ENCODE data around the gene RHBDD1. TPM values are rescaled to one million over a fixed set of nuclear protein-coding genes. Genes with fewer than 3 reads are reported as not detected.

Gene RHBDD1
- polyA plus RNA-seq, 1 of the 3 experiments (the other 2 are of a cell fraction): 10.3 TPM

DNA sequence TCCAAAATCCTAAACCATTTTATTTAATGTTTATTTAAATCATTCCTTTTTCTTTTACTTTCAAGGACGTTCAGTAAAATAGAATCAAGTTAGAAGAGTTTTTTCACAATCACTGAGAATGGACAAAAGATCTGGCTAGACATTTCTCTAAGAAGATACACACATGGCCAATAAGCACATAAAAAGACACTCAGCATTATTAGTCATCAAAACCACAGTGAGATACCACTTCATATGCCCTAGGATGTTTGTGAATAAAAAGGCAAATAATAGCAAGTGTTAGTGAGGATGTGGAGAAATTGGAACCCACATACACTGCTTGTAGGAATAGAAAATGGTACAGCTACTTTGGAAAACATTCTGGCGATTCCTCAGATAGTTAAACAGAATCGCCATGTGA is 76.1 kb downstream of the RHBDD1 start (continued):
- TF ChIP-seq, protein P1, sequence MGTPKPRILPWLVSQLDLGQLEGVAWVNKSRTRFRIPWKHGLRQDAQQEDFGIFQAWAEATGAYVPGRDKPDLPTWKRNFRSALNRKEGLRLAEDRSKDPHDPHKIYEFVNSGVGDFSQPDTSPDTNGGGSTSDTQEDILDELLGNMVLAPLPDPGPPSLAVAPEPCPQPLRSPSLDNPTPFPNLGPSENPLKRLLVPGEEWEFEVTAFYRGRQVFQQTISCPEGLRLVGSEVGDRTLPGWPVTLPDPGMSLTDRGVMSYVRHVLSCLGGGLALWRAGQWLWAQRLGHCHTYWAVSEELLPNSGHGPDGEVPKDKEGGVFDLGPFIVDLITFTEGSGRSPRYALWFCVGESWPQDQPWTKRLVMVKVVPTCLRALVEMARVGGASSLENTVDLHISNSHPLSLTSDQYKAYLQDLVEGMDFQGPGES (IDR thresholded peaks at IDR 0.05; ENCODE audit: low read depth, low read length): no peak
- TF ChIP-seq SMC3 (IDR thresholded peaks at IDR 0.05; ENCODE audit: low read depth, low read length) (no peak), NFIC (IDR thresholded peaks at IDR 0.05; ENCODE audit: borderline replicate concordance) (no peak)

DNA sequence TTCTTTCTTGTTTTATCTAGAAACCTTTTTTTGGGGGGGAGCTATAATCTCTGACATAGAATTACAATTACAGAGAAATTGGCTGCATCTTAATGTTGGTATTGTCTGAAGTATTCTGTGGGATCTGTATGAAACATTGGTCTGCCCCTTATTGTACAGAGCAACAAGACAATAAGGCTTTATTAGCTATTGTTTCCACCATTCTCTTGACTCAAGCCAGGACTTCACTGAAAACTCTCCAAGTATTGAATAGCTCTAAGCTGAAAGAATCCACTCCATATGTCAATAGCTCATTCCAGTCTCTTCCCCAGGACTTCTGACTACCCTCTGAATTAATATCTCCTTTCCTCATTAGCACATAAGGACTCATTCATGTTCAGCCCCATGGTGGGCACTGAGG is 77.8 kb downstream of the RHBDD1 start:
- Histone ChIP-seq H3K27ac (ENCODE audit: low read depth in 2 of 2, low read length in 1 of 2) (no peak overlapping the region), H3K36me3 (replicated peaks in 1 of 2; ENCODE audit: control insufficient read depth in 1 of 2, insufficient read depth in 2 of 2, low read length in 1 of 2) (peaks cover 0 to 11% of the 10 kb centered on the region in 2 experiments), H3K4me1 (ENCODE audit: control insufficient read depth in 1 of 2, insufficient read depth in 2 of 2, low read depth in 1 of 2, low read length in 1 of 2) (no peaks in the 10 kb centered on the region; a peak in 2 of 4 replicates), H4K20me1 (ENCODE audit: insufficient read depth) (no peaks in the 10 kb centered on the region), H2AFZ (ENCODE audit: low read depth) (no peak overlapping the region), H3K9me3 (no peaks in the 10 kb centered on the region), H3K9me2 (no peaks in the 10 kb centered on the region), H3K9ac (no peak overlapping the region), H3K4me2 (no peak overlapping the region), H3F3A (replicated peaks; ENCODE audit: insufficient read depth) (no peaks in the 10 kb centered on the region), H3K4me3 (ENCODE audit: low read depth in 2 of 2, low read length in 1 of 2) (no peak overlapping the region), H3K79me2 (ENCODE audit: insufficient read depth) (no peaks in the 10 kb centered on the region), H3K27me3 (ENCODE audit: insufficient read depth) (no peaks in the 10 kb centered on the region)
- TF ChIP-seq, protein P2, sequence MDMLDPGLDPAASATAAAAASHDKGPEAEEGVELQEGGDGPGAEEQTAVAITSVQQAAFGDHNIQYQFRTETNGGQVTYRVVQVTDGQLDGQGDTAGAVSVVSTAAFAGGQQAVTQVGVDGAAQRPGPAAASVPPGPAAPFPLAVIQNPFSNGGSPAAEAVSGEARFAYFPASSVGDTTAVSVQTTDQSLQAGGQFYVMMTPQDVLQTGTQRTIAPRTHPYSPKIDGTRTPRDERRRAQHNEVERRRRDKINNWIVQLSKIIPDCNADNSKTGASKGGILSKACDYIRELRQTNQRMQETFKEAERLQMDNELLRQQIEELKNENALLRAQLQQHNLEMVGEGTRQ (IDR thresholded peaks at IDR 0.05; ENCODE audit: borderline replicate concordance, low read depth, low read length): no peak
- TF ChIP-seq RFX5 (IDR thresholded peaks at IDR 0.05; ENCODE audit: low read length): no peak
- TF ChIP-seq, protein P3, sequence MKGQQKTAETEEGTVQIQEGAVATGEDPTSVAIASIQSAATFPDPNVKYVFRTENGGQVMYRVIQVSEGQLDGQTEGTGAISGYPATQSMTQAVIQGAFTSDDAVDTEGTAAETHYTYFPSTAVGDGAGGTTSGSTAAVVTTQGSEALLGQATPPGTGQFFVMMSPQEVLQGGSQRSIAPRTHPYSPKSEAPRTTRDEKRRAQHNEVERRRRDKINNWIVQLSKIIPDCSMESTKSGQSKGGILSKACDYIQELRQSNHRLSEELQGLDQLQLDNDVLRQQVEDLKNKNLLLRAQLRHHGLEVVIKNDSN (IDR thresholded peaks at IDR 0.05; ENCODE audit: borderline replicate concordance, low read depth): no peak
- no peak for DNase-seq
- ChIA-PET CTCF (interaction anchor here (1.5 kb wide), 1 partner anchor 194 kb away, joined by 3 read pairs; no protein-coding TSS in a partner anchor), POLR2A (no interaction called here)

DNA sequence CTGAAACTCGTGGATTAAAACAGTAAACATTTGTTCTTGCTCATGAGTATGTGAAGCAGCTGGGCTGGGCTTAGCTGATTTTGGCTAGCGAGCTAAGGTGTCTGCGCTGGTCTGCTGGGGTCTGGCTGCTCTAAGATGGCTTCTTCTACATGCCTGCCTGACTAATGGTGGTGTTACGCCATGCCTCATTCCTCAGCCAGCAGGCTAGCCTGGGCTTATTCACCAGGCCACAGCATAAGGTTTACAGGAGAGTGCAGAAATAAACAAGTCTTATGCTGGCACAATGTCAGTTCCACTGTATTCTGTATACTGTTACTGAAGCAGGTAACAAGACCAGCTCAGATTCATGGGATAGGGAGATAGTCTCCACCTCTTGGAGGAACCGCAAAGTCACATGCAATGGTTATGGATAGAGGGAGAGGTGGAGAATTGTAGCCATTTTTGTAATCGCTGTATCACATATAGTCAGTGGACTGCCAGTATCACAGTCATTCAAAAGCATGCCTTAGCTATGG is 80.0 kb downstream of the RHBDD1 start:
- no peaks in the 10 kb centered on the region for H3K27me3 ChIP-seq (ENCODE audit: insufficient read depth)
- H3K36me3 ChIP-seq (replicated peaks in 1 of 2; ENCODE audit: control insufficient read depth in 1 of 2, insufficient read depth in 2 of 2, low read length in 1 of 2): peaks cover 0 to 2% of the 10 kb centered on the region in 2 experiments
- H3K4me2 ChIP-seq: no peak overlapping the region
- H3K9me3 ChIP-seq: no peaks in the 10 kb centered on the region
- H3K4me3 ChIP-seq (ENCODE audit: low read depth in 2 of 2, low read length in 1 of 2): no peak overlapping the region
- no peaks in the 10 kb centered on the region for H3K9me2 ChIP-seq
- 89% methylated on average over 6 of the region's 6 CpGs for WGBS (ENCODE audit: low lambda C conversion rate)
- DNase-seq: no peak
- ChIA-PET CTCF (interaction anchor here (0.6 to 1.2 kb wide), 3 partner anchors 9 to 114 kb away, joined by 3 read pairs; no protein-coding TSS in a partner anchor), POLR2A (no interaction called here)
- TF ChIP-seq FOXJ3 (CRISPR knock-in tag; IDR thresholded peaks at IDR 0.05) (no peak), GABPA (IDR thresholded peaks at IDR 0.05; ENCODE audit: low read depth) (no peak), SIN3A (IDR thresholded peaks at IDR 0.05; ENCODE audit: borderline replicate concordance, low read depth, low read length) (no peak), TEAD4 (IDR thresholded peaks at IDR 0.05; ENCODE audit: borderline replicate concordance, insufficient read depth) (no peak), GATA2 (CRISPR knock-in tag; IDR thresholded peaks at IDR 0.05) (no peak), RCOR1 (IDR thresholded peaks at IDR 0.05; ENCODE audit: low read length) (no peak), JUND (IDR thresholded peaks at IDR 0.05) (no peak)
- TF ChIP-seq, protein P4, sequence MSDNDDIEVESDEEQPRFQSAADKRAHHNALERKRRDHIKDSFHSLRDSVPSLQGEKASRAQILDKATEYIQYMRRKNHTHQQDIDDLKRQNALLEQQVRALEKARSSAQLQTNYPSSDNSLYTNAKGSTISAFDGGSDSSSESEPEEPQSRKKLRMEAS (IDR thresholded peaks at IDR 0.05; ENCODE audit: low read depth): no peak
- H3K27ac ChIP-seq (ENCODE audit: low read depth in 2 of 2, low read length in 1 of 2): no peak overlapping the region
- no peaks in the 10 kb centered on the region for H4K20me1 ChIP-seq (ENCODE audit: insufficient read depth)
- no peaks in the 10 kb centered on the region for H3K79me2 ChIP-seq (ENCODE audit: insufficient read depth)
- H2AFZ ChIP-seq (ENCODE audit: low read depth): no peak overlapping the region
- no peaks in the 10 kb centered on the region for H3K4me1 ChIP-seq (ENCODE audit: control insufficient read depth in 1 of 2, insufficient read depth in 2 of 2, low read depth in 1 of 2, low read length in 1 of 2)
- H3F3A ChIP-seq (replicated peaks; ENCODE audit: insufficient read depth): no peaks in the 10 kb centered on the region
- no peak overlapping the region for H3K9ac ChIP-seq

Data from SK-N-SH (cell line).